ENCODE measurements around the gene CSAD.

GRCh38 chr12:53200458-53201176, 19.9 kb upstream of the CSAD start:
- TF ChIP-seq CTCF (conservative IDR thresholded peaks at IDR 0.05) = no peak
- TF ChIP-seq EZH2 (IDR thresholded peaks at IDR 0.05; ENCODE audit: low read depth) = no peak
